Fibroblast of mammary gland (primary cell): ENCODE measurements around the gene SPSB2.
"Not testable (repeated sequence)": the region's sequence is repeated elsewhere in the genome, so short reads cannot be mapped to it uniquely, and the experiment has no call there.

Source experiments
- DNase-seq: peaks from one replicate; pipeline ENCODE4 v3.0.0-alpha.2; 2010; ENCODE audit warnings: low read depth
- H3K4me3 ChIP-seq: 2 replicates; pipeline ENCODE4 v1.5.1; 2011; ENCODE audit warnings: low read depth, mild to moderate bottlenecking, low read length, moderate library complexity; ENCODE audit not compliant: control insufficient read depth
- TF ChIP-seq, protein P1 (sequence below): conservative IDR thresholded peaks from 2 replicates; pipeline ENCODE4 v1.5.1; 2011; ENCODE audit warnings: low read depth, low read length, inconsistent platforms; ENCODE audit not compliant: control insufficient read depth, insufficient read depth

Gene SPSB2

DNA sequence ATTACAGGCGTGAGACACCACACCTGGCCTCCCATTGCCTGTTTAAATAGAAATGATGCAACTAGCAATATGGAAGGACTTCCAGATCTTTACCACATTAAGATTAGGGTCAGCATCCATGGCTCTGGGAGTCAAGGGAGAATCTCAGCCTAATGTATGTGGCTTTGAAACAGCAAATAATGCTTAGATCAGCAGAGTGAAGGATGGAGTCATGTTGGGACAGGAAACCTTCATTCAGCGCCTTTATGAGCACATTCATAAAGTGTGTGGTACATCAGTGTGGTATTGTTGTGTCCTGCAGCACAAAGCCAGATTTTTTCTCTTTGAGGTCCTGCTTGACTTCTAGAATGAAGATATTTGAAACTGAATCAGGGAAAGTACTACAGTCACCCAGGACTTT lies 15.3 kb upstream of the SPSB2 start:
- no peak for DNase-seq
- TF ChIP-seq, protein P1, sequence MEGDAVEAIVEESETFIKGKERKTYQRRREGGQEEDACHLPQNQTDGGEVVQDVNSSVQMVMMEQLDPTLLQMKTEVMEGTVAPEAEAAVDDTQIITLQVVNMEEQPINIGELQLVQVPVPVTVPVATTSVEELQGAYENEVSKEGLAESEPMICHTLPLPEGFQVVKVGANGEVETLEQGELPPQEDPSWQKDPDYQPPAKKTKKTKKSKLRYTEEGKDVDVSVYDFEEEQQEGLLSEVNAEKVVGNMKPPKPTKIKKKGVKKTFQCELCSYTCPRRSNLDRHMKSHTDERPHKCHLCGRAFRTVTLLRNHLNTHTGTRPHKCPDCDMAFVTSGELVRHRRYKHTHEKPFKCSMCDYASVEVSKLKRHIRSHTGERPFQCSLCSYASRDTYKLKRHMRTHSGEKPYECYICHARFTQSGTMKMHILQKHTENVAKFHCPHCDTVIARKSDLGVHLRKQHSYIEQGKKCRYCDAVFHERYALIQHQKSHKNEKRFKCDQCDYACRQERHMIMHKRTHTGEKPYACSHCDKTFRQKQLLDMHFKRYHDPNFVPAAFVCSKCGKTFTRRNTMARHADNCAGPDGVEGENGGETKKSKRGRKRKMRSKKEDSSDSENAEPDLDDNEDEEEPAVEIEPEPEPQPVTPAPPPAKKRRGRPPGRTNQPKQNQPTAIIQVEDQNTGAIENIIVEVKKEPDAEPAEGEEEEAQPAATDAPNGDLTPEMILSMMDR: no peak

DNA sequence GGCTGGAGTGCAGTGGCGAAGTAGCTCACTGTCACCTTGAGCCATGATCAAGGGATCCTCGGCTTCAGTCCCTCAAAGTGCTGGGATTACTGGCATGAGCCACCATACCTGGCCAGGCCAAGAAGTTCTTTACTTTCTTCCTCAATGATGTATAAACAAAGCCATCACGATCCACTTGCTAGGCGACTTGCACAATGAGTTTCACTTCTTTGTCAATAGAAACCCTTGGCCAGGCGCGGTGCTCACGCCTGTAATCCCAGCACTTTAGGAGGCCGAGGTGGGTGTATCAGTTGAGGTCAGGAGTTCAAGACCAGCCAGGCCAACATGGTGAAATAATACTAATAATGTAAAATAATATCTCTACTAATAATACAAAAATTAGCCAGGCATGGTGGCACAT lies 14.4 kb upstream of the SPSB2 start:
- H3K4me3 ChIP-seq: no peak overlapping the region
- TF ChIP-seq, protein P1: no peak
- DNase-seq: no peak

More for the DNA sequence above, 15.3 kb upstream of the SPSB2 start:
- H3K4me3 ChIP-seq: no peak overlapping the region

DNA sequence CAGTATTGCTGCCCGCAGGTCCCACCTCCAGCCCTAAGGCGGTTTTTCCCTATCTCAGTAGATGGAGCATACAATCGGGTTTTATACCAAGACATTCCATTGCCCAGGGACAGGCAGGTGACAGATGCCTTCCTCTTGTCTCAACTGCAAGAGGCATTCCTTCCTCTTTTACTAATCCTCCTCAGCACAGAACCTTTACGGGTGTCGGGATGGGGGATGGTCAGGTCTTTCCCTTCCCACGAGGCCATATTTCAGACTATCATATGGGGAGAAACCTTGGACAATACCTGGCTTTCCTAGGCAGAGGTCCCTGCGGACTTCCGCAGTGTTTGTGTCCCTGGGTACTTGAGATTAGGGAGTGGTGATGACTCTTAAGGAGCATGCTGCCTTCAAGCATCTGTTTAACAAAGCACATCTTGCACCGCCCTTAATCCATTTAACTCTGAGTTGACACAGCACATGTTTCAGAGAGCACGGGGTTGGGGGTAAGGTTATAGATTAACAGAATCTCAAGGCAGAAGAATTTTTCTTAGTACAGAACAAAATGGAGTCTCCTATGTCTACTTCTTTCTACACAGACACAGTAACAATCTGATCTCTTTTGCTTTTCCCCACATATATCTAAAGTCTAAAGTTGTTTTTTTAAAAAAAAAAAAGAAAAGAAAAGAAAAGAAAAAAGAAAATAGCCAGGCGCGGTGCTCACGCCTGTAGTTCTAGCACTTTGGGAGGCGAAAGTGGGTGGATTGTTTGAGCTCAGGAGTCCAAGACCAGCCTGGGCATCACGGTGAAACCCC lies 13.3 kb upstream of the SPSB2 start:
- not testable (repeated sequence) for H3K4me3 ChIP-seq, DNase-seq

DNA sequence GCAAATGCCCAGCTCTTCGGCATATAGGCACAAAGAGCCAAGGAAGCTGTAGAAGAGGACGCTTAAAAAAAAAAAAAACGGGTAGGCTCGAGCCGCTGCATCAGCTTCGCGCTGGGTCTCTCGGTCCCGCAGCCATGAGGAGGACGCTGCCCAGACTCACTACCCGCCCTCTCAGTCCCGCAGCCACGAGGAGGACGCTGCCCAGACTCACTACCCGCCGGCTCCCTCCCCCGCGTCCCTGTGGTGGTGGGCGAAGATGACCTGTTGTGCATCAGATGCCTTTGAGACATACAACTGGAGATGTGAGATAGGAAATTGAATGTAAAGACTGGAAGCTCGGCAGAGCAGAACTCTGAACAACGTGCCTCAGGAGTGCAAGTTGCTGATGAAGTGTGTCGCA lies 11.4 kb upstream of the SPSB2 start:
- H3K4me3 ChIP-seq: no peak overlapping the region
- TF ChIP-seq, protein P1: no peak
- no peak for DNase-seq

DNA sequence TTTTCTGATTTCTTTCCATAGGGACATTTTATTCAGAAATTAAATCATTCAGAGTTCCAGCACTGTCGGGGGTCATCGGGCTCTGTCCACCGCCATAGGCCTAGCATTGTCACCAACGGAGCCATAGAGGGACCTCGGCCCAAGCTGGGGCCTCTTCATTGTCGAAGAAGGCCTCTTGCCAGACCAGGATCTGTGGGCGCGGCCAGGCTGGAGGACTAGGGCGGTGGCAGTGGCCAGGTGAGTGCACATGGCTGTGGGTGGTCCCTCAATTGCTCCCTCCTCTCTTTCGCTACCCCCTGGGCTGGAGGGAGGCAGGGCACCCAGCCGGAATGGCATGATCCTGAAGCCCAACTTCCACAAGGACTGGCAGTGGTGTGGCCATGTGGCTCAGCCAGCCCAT lies 10.6 kb upstream of the SPSB2 start:
- no peak for DNase-seq
- no peak overlapping the region for H3K4me3 ChIP-seq
- TF ChIP-seq, protein P1: no peak

DNA sequence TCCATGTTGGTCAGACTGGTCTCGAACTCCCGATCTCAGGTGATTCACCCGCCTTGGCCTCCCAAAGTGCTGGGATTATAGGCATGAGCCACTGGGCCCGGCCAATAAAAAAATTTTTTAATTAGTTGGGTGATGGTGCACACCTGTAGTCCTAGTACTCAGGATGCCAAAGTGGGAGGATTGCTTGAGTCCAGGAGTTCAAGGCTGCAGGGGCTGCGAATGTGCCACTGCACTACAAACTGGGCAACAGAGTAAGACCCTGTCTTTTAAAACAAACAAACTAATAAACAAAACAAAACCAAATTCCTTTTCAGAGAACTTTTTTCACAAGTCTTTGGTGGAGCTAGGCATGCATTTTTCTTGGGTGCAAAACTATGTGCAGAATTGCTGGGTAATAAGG lies 10.1 kb upstream of the SPSB2 start:
- TF ChIP-seq, protein P1: no peak
- no peak for DNase-seq
- no peak overlapping the region for H3K4me3 ChIP-seq

DNA sequence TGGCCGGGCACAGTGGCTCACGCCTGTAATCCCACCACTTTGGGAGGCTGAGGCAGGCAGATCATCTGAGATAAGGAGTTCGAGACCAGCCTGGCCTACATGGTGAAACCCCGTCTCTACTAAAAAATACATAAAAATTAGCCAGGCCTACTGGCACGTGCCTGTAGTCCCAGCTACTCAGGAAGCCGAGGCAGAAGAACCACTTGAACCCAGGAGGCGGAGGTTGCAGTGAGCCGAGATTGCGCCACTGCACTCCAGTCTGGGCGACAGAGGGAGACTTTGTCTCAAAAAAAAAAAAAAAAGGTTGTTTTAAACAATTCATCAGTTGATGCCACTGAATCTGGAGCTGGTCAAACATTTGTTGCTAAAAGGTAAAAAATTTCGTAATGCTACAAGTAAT lies 6.7 kb upstream of the SPSB2 start:
- not testable (repeated sequence) for H3K4me3 ChIP-seq, DNase-seq

DNA sequence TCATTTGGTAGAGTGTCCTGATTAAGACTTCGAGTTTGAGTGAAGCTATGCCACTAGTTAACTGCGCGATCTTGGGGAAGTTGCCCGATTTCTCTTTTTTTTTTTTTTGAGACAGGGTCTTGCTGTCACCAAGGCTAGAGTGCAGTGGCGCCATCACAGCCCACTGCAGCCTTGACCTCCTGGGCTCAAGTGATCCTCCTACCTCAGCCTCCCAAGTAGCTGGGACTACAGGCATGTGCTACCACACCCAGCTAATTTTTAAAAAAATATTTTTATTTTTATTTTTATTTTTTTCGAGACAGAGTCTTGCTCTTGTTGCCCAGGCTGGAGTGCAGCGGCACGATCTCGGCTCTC lies 889 bp upstream of the SPSB2 start:
- peak overlapping the region; percentile 82 for H3K4me3 ChIP-seq
- DNase-seq: not testable (repeated sequence)
